ENCODE measurements around the gene CPT2. TPM values are rescaled to one million over a fixed set of nuclear protein-coding genes. Genes with fewer than 3 reads are reported as not detected.
A peak's percentile ranks its signal among the peaks of the same experiment; 100 is the strongest.

CPT2 gene
- total and polyA plus RNA-seq, 9 of the 15 experiments (the other 6 are each of a cell fraction or from before 2014, with no cell fraction given), result 7.6 to 25.1 (median 16.8) TPM

GRCh38 chr1:53197291-53198200 lies 922 bp downstream of the CPT2 start (continued):
- TF ChIP-seq FOXM1 (IDR thresholded peaks at IDR 0.05; ENCODE audit: low read depth) (no peak), FOXM1 (CRISPR knock-in tag; IDR thresholded peaks at IDR 0.05; ENCODE audit: low read depth) (0 out of 2 replicates have a peak, but pooled peaks have one; percentile 49), ZKSCAN8 (CRISPR knock-in tag; IDR thresholded peaks at IDR 0.05) (no peak), ARHGAP35 (IDR thresholded peaks at IDR 0.05; ENCODE audit: partially characterized antibody) (no peak), SPI1 (IDR thresholded peaks at IDR 0.05; ENCODE audit: borderline replicate concordance, low read depth, low read length) (peak; percentile 74; the same call in 1 of the 2 replicates), JUNB (CRISPR knock-in tag; conservative IDR thresholded peaks at IDR 0.05) (0 out of 2 replicates have a peak, but pooled peaks have one; percentile 3), SMARCC2 (IDR thresholded peaks at IDR 0.05; ENCODE audit: low read depth) (no peak), LARP7 (IDR thresholded peaks at IDR 0.05) (peak; percentile 65; the same call in 1 of the 2 replicates), FOS (IDR thresholded peaks at IDR 0.05; ENCODE audit: extremely low read depth, insufficient read length) (no peak), ARID1B (IDR thresholded peaks at IDR 0.05) (0 out of 2 replicates have a peak, but pooled peaks have one; percentile 21), MTA2 (IDR thresholded peaks at IDR 0.05; ENCODE audit: low read depth) (no peak), HDGF (IDR thresholded peaks at IDR 0.05) (0 out of 2 replicates have a peak, but pooled peaks have one; percentile 36), PRPF4 (IDR thresholded peaks at IDR 0.05; ENCODE audit: insufficient read depth, low read depth, low read length, poor library complexity, severe bottlenecking) (no peak), MIER1 (IDR thresholded peaks at IDR 0.05; ENCODE audit: low read depth) (0 out of 2 replicates have a peak, but pooled peaks have one; percentile 56), ZNF79 (CRISPR knock-in tag; IDR thresholded peaks at IDR 0.05; ENCODE audit: low read depth) (no peak), TAL1 (IDR thresholded peaks at IDR 0.05) (no peak), ZC3H4 (CRISPR knock-in tag; IDR thresholded peaks at IDR 0.05; ENCODE audit: borderline replicate concordance) (0 out of 2 replicates have a peak, but pooled peaks have one; percentile 7)
- TF ChIP-seq, protein P1, sequence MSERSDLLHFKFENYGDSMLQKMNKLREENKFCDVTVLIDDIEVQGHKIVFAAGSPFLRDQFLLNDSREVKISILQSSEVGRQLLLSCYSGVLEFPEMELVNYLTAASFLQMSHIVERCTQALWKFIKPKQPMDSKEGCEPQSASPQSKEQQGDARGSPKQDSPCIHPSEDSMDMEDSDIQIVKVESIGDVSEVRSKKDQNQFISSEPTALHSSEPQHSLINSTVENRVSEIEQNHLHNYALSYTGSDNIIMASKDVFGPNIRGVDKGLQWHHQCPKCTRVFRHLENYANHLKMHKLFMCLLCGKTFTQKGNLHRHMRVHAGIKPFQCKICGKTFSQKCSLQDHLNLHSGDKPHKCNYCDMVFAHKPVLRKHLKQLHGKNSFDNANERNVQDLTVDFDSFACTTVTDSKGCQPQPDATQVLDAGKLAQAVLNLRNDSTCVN (CRISPR knock-in tag; IDR thresholded peaks at IDR 0.05), result peak; percentile 53; the same call in 1 of the 2 replicates
- TF ChIP-seq, protein P2, sequence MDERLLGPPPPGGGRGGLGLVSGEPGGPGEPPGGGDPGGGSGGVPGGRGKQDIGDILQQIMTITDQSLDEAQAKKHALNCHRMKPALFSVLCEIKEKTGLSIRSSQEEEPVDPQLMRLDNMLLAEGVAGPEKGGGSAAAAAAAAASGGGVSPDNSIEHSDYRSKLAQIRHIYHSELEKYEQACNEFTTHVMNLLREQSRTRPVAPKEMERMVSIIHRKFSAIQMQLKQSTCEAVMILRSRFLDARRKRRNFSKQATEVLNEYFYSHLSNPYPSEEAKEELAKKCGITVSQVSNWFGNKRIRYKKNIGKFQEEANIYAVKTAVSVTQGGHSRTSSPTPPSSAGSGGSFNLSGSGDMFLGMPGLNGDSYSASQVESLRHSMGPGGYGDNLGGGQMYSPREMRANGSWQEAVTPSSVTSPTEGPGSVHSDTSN (CRISPR knock-in tag; IDR thresholded peaks at IDR 0.05; ENCODE audit: low read depth), result no peak
- TF ChIP-seq, protein P2 (tag; conservative IDR thresholded peaks at IDR 0.05; ENCODE audit: low read depth), result peak; percentile 70
- TF ChIP-seq, protein P3, sequence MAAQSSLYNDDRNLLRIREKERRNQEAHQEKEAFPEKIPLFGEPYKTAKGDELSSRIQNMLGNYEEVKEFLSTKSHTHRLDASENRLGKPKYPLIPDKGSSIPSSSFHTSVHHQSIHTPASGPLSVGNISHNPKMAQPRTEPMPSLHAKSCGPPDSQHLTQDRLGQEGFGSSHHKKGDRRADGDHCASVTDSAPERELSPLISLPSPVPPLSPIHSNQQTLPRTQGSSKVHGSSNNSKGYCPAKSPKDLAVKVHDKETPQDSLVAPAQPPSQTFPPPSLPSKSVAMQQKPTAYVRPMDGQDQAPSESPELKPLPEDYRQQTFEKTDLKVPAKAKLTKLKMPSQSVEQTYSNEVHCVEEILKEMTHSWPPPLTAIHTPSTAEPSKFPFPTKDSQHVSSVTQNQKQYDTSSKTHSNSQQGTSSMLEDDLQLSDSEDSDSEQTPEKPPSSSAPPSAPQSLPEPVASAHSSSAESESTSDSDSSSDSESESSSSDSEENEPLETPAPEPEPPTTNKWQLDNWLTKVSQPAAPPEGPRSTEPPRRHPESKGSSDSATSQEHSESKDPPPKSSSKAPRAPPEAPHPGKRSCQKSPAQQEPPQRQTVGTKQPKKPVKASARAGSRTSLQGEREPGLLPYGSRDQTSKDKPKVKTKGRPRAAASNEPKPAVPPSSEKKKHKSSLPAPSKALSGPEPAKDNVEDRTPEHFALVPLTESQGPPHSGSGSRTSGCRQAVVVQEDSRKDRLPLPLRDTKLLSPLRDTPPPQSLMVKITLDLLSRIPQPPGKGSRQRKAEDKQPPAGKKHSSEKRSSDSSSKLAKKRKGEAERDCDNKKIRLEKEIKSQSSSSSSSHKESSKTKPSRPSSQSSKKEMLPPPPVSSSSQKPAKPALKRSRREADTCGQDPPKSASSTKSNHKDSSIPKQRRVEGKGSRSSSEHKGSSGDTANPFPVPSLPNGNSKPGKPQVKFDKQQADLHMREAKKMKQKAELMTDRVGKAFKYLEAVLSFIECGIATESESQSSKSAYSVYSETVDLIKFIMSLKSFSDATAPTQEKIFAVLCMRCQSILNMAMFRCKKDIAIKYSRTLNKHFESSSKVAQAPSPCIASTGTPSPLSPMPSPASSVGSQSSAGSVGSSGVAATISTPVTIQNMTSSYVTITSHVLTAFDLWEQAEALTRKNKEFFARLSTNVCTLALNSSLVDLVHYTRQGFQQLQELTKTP (IDR thresholded peaks at IDR 0.05; ENCODE audit: low read depth in 1 of 2, partially characterized antibody in 2 of 2), result peak in 1 of 2 experiments; percentile 29
